Muscle layer of colon (tissue), 2 donors: ENCODE results near the gene KRTAP1-3.
"Not testable (repeated sequence)": the region's sequence is repeated elsewhere in the genome, so short reads cannot be mapped to it uniquely, and the experiment has no call there.

ENCODE experiments used
- H3K27ac ChIP-seq: one replicate; pipeline ENCODE4 v1.7.0; 2013; ENCODE audit warnings: low read depth, mild to moderate bottlenecking, low read length, moderate library complexity
- H3K27me3 ChIP-seq, 2 donors: one replicate each; pipeline ENCODE4 v1.7.0; 2013; ENCODE audit warnings: low read length in 2 of 2, mild to moderate bottlenecking in 2 of 2; ENCODE audit not compliant: insufficient read depth in 2 of 2, control insufficient read depth in 1 of 2
- H3K36me3 ChIP-seq: one replicate; pipeline ENCODE4 v1.7.0; 2013; ENCODE audit warnings: mild to moderate bottlenecking, low read length; ENCODE audit not compliant: insufficient read depth
- H3K4me1 ChIP-seq: one replicate; pipeline ENCODE4 v1.7.0; 2013; ENCODE audit warnings: mild to moderate bottlenecking, low read length; ENCODE audit not compliant: insufficient read depth
- H3K4me3 ChIP-seq, 2 donors: one replicate each; pipeline ENCODE4 v1.7.0; 2013; ENCODE audit warnings: low read length in 2 of 2, low read depth in 1 of 2, mild to moderate bottlenecking in 1 of 2, moderate library complexity in 1 of 2
- H3K9ac ChIP-seq: one replicate; pipeline ENCODE4 v1.7.0; 2013; ENCODE audit warnings: low read length
- H3K9me3 ChIP-seq: one replicate; pipeline ENCODE4 v1.7.0; 2013; ENCODE audit warnings: mild to moderate bottlenecking, low read length
- donor health status: abdominal sarcoma.
- donor health status: Adenocarcinoma of cecum.

The KRTAP1-3 gene

GRCh38 chr17:41008811-41009210 lies 25.9 kb downstream of the KRTAP1-3 start, which contains the start of gene KRTAP3-1:
Gene KRTAP3-1, minus strand, starts transcription at chr17:41009128. Its CDS starts 54 bp downstream, at chr17:41009074.
- Histone ChIP-seq H3K4me3 (no peak within 1 kb of the TSS), H3K4me1 (no peaks in the 10 kb centered on the region), H3K27me3 (no peaks in the 10 kb centered on the region), H3K9ac (no peak within 1 kb of the TSS), H3K27ac (no peak within 1 kb of the TSS), H3K36me3 (no peaks in the 10 kb centered on the region), H3K9me3 (no peaks in the 10 kb centered on the region)

GRCh38 chr17:41004397-41004796 lies 30.3 kb downstream of the KRTAP1-3 start:
- H3K4me3 ChIP-seq, result no peak overlapping the region
- no peaks in the 10 kb centered on the region for H3K27me3 ChIP-seq
- no peaks in the 10 kb centered on the region for H3K36me3 ChIP-seq
- H3K4me1 ChIP-seq, result no peaks in the 10 kb centered on the region
- H3K27ac ChIP-seq, result no peak overlapping the region
- no peak overlapping the region for H3K9ac ChIP-seq
- no peaks in the 10 kb centered on the region for H3K9me3 ChIP-seq

GRCh38 chr17:41003926-41004325 lies 30.7 kb downstream of the KRTAP1-3 start:
- no peak overlapping the region for H3K27ac ChIP-seq
- H3K4me1 ChIP-seq, result no peaks in the 10 kb centered on the region
- H3K9ac ChIP-seq, result no peak overlapping the region
- no peaks in the 10 kb centered on the region for H3K27me3 ChIP-seq
- no peaks in the 10 kb centered on the region for H3K9me3 ChIP-seq
- H3K36me3 ChIP-seq, result no peaks in the 10 kb centered on the region
- no peak overlapping the region for H3K4me3 ChIP-seq

DNA sequence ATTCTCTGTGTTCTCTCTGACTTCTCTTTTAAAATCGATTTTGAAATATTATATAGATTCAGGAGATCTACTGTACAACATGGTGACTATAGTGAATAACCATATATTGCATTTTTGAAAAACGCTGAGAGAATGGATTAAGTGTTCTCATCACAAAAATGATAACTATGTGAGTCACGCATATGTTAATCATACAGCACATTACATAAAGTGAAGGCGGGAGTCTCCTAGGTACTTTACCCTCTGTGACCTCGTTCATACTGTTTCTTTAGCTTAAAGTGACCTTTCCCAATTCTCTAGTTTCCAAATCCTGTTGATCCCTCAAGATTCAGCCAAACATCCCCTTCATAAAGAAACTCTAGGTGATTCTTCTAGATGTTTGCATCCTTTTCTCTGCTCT lies 31.9 kb downstream of the KRTAP1-3 start:
- Histone ChIP-seq H3K4me3 (no peak overlapping the region), H3K9ac (no peak overlapping the region), H3K27me3 (no peaks in the 10 kb centered on the region), H3K27ac (no peak overlapping the region), H3K4me1 (no peaks in the 10 kb centered on the region), H3K9me3 (no peaks in the 10 kb centered on the region), H3K36me3 (no peaks in the 10 kb centered on the region)

- no peak overlapping the region for H3K9ac ChIP-seq
- no peak overlapping the region for H3K27ac ChIP-seq
Observed at GRCh38 chr17:41001795-41002194, 32.9 kb downstream of the KRTAP1-3 start.

DNA sequence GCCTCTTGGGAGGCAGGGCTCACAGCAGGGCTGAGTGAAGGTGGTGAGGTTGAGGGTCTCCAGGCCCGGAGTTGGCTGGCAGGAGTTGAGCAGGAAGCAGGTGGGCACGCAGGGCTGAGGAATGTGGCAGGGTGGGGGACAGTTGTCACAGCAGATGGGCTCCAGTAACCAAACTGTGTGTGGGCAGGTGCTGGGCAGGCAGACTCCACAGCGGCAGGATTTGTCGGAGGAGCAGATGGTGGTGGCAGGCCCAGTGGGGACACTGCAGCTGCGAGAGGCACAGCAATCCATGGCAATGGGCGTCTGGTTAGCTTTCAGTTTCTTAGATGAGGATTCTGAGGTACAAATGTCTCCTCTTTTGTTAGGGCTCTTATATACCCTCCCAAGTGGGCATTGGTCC lies 35.1 kb downstream of the KRTAP1-3 start, which contains the start of gene KRTAP3-2:
Gene KRTAP3-2 (minus strand): TSS at position 344 of the 400 bp plus-strand sequence. CDS start 53 bp downstream, at position 291.
- H3K9me3 ChIP-seq, H3K27ac ChIP-seq, H3K36me3 ChIP-seq, H3K4me1 ChIP-seq, H3K9ac ChIP-seq, H3K4me3 ChIP-seq, H3K27me3 ChIP-seq: not testable (repeated sequence)

More at GRCh38 chr17:41001795-41002194, 32.9 kb downstream of the KRTAP1-3 start:
- no peaks in the 10 kb centered on the region for H3K9me3 ChIP-seq
- H3K4me3 ChIP-seq, result no peak overlapping the region
- no peaks in the 10 kb centered on the region for H3K36me3 ChIP-seq
- no peaks in the 10 kb centered on the region for H3K4me1 ChIP-seq
- H3K27me3 ChIP-seq, result no peaks in the 10 kb centered on the region

DNA sequence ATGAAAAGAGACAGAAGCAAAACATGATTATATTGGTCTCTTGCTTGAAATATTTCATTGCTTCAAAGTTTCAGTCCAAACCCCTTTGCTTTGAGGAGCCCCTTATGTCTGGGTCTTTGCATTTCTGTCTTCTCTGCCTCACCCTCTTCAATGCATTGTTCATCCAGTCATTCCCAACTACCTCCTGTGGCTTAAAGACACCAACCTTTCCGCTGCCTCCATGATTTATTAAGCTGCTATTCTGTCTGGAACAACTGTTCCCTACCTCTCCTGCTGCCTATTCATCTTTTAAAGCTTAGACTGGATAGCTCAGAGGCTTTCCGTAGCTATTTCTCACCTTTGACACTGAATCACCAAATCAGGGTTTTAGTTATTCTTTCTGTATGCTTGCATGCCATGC lies 37.3 kb downstream of the KRTAP1-3 start:
- Histone ChIP-seq H3K4me1 (no peaks in the 10 kb centered on the region), H3K4me3 (no peak overlapping the region), H3K27me3 (no peaks in the 10 kb centered on the region), H3K36me3 (no peaks in the 10 kb centered on the region), H3K9ac (no peak overlapping the region), H3K27ac (no peak overlapping the region), H3K9me3 (no peaks in the 10 kb centered on the region)

GRCh38 chr17:40996829-40997228 lies 37.8 kb downstream of the KRTAP1-3 start:
- no peak overlapping the region for H3K4me3 ChIP-seq
- no peaks in the 10 kb centered on the region for H3K4me1 ChIP-seq
- no peaks in the 10 kb centered on the region for H3K36me3 ChIP-seq
- H3K27ac ChIP-seq, result no peak overlapping the region
- no peaks in the 10 kb centered on the region for H3K27me3 ChIP-seq
- no peaks in the 10 kb centered on the region for H3K9me3 ChIP-seq
- no peak overlapping the region for H3K9ac ChIP-seq

GRCh38 chr17:40995116-40995515 lies 39.6 kb downstream of the KRTAP1-3 start:
- no peaks in the 10 kb centered on the region for H3K36me3 ChIP-seq
- no peak overlapping the region for H3K4me3 ChIP-seq
- H3K27ac ChIP-seq, result no peak overlapping the region
- H3K4me1 ChIP-seq, result no peaks in the 10 kb centered on the region
- H3K27me3 ChIP-seq, result no peaks in the 10 kb centered on the region
- no peaks in the 10 kb centered on the region for H3K9me3 ChIP-seq
- H3K9ac ChIP-seq, result no peak overlapping the region

DNA sequence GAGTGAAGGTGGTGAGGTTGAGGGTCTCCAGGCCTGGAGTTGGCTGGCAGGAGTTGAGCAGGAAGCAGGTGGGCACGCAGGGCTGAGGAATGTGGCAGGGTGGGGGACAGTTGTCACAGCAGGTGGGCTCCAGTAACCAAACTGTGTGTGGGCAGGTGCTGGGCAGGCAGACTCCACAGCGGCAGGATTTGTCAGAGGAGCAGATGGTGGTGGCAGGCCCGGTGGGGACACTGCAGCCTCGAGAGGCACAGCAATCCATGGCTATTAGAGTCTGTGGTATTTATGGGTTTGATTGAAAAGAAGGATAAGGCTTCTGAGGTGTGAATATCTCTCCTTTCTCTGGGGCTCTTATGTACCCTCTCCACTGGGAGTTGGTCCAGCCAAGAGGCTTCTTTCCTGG lies 40.8 kb downstream of the KRTAP1-3 start, which contains the start of gene KRTAP3-3:
Gene KRTAP3-3 (minus strand): TSS at position 326 of the 400 bp plus-strand sequence. CDS start 67 bp downstream, at position 259.
- H3K4me1 ChIP-seq, result no peaks in the 10 kb centered on the region
- no peak within 1 kb of the TSS for H3K27ac ChIP-seq
- H3K27me3 ChIP-seq, result no peaks in the 10 kb centered on the region
- no peak within 1 kb of the TSS for H3K4me3 ChIP-seq
- no peaks in the 10 kb centered on the region for H3K36me3 ChIP-seq
- H3K9ac ChIP-seq, result no peak within 1 kb of the TSS
- no peaks in the 10 kb centered on the region for H3K9me3 ChIP-seq

DNA sequence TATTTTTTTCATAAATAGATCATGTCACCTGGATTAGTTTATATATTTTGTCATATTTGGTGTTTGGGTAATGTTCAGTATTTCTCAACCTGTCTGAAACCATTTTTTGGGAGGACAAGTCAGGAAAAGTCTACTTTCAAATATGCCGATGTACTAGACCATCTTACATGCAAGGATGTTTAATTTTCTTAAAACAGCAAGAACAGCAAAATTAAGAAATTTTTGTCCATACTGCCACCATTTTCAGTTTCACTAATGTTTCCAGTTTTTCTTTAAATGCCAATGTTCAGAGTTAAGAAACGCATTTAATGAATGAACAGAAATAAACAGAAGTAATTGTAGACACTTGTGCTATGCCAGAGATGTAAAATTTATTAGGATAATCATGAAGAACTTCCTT lies 41.6 kb downstream of the KRTAP1-3 start:
- Histone ChIP-seq H3K27ac (no peak overlapping the region), H3K4me3 (no peak overlapping the region), H3K9me3 (no peaks in the 10 kb centered on the region), H3K4me1 (no peaks in the 10 kb centered on the region), H3K9ac (no peak overlapping the region), H3K36me3 (no peaks in the 10 kb centered on the region), H3K27me3 (no peaks in the 10 kb centered on the region)

- Histone ChIP-seq H3K9me3 (no peaks in the 10 kb centered on the region), H3K27ac (no peak overlapping the region), H3K4me3 (no peak overlapping the region), H3K9ac (no peak overlapping the region), H3K27me3 (no peaks in the 10 kb centered on the region), H3K36me3 (no peaks in the 10 kb centered on the region), H3K4me1 (no peaks in the 10 kb centered on the region)
Observed at GRCh38 chr17:40992666-40993065, 42.0 kb downstream of the KRTAP1-3 start.
